GM12891 (cell line): Measurements from ENCODE around the gene UQCC2.

ENCODE experiments used
- DNase-seq: peaks from one replicate; pipeline ENCODE4 v3.0.0; 2011; ENCODE audit warnings: low spot score; ENCODE audit not compliant: insufficient read length
- FAIRE-seq: peaks from 2 replicates; lab custom pipeline; 2011; peaks lifted over from hg19 to GRCh38; lab: Jason Lieb, UNC
- PAX5 ChIP-seq: IDR thresholded peaks from 2 replicates; pipeline ENCODE4 v1.6.1; 2011; ENCODE audit warnings: low read length, moderate library complexity, mild to moderate bottlenecking; ENCODE audit not compliant: insufficient read depth, severe bottlenecking
- POLR2A ChIP-seq: IDR thresholded peaks from 2 replicates; pipeline ENCODE4 v1.6.1; 2011; ENCODE audit warnings: low read depth, low read length, control low read depth
- POLR2AphosphoS5 ChIP-seq: IDR thresholded peaks from 2 replicates; pipeline ENCODE4 v1.6.1; 2011; ENCODE audit warnings: low read depth, low read length, control low read depth
- POU2F2 ChIP-seq: IDR thresholded peaks from 2 replicates; pipeline ENCODE4 v1.6.1; 2011; ENCODE audit warnings: low read depth, mild to moderate bottlenecking, control low read depth, low read length, moderate library complexity
- SPI1 ChIP-seq: IDR thresholded peaks from 2 replicates; pipeline ENCODE4 v1.6.1; 2011; ENCODE audit warnings: low read depth, low read length, control low read depth
- TAF1 ChIP-seq: IDR thresholded peaks from 2 replicates; pipeline ENCODE4 v1.6.1; 2011; ENCODE audit warnings: low read depth, low read length, control low read depth

UQCC2 gene

GRCh38 chr6:33752646-33753015, 41.1 kb upstream of the UQCC2 start:
- no peak for FAIRE-seq
- DNase-seq, result no peak
- no peak for TF ChIP-seq SPI1
- no peak for TF ChIP-seq TAF1
- TF ChIP-seq POLR2A, result no peak
- TF ChIP-seq PAX5, result no peak
- no peak for TF ChIP-seq POU2F2
- TF ChIP-seq POLR2AphosphoS5, result no peak

DNA sequence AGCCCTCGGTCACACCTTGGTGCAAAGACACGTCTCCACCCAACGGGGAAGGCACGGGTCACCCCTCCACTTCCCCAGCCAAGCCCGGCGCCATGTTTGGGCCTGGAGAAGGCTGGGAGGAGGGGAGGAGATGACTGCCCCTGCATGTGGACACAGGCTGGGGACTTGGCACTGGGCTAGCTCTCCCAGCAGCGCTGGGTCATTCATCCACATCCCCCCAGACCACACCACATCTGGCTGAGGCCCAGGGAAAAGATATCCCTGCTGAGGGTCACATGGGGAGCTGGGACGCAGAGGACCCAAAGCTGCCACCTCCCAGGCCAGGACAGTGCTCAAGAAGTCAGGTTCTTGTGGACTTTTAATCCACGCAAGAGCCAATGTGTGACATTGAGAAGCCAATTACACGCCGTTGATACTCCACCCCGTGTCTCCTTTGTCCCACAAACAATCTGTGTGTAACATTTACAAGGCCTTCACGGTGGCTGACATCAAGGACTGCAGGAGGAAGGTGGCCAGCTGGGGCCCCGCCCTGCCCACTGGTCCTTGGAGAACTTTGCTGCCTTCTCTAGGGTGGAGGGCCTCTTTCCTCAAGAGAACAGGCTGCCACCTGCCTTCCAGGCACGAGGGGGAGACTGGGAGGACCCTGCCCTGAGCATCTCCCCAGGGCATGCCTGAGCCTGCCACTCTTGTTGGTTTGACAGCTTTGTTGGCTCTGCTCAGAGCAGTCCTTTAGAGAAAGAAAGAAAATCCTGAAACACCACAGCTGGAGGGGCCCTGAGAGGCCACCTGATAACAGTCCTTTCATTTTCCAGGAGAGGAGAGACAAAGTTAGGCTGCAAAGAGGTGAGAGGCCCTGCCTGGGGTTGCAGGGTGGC, 40.5 kb upstream of the UQCC2 start:
- TF ChIP-seq PAX5, result no peak
- no peak for TF ChIP-seq POU2F2
- TF ChIP-seq SPI1, result no peak
- no peak for TF ChIP-seq TAF1
- TF ChIP-seq POLR2AphosphoS5, result no peak
- no peak for TF ChIP-seq POLR2A
- DNase-seq (no peak), FAIRE-seq (peak; percentile 52)

DNA sequence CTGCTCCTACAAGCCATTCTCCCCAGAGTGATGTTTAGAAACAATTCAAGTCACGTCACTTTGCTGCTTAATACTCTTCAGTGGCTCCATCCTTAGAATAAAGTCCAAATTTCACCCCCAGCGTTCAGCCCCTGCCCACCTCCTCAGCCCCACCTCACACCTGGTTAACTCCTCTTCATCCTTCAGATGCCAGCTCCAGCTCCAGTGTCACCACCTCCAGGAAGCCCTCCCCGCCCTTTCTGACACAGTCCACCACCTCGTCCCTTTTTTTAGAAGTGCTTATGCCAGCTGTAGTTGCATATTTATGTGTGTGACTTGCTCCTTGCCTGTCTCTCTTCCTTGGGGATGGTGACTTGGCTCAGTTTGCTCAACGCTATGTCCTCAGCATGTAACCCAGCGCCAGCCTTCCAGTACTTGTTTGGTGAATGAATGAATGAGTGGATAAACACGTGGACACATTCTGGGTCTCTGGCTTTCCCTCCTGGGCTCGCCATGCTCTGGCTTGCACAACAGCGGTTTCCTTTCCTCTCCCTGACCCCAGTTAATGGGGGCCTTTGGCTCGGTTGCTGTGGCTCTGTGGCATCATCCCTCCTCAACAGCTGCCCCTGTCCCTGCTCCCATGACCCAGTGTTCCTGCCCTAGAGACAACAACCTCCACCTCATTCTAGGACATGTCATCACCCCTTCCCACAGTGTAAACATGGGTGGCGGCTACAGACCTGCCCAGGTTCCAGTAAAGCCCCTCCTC, 38.9 kb upstream of the UQCC2 start:
- DNase-seq (no peak), FAIRE-seq (no peak)
- TF ChIP-seq SPI1 (no peak), POLR2AphosphoS5 (no peak), PAX5 (no peak), TAF1 (no peak), POU2F2 (no peak), POLR2A (no peak)

- FAIRE-seq (no peak), DNase-seq (no peak)
- TF ChIP-seq TAF1, result no peak
- no peak for TF ChIP-seq POU2F2
- no peak for TF ChIP-seq POLR2AphosphoS5
- no peak for TF ChIP-seq POLR2A
- TF ChIP-seq PAX5, result no peak
- no peak for TF ChIP-seq SPI1
Measured at GRCh38 chr6:33749401-33749800, 37.9 kb upstream of the UQCC2 start.

DNA sequence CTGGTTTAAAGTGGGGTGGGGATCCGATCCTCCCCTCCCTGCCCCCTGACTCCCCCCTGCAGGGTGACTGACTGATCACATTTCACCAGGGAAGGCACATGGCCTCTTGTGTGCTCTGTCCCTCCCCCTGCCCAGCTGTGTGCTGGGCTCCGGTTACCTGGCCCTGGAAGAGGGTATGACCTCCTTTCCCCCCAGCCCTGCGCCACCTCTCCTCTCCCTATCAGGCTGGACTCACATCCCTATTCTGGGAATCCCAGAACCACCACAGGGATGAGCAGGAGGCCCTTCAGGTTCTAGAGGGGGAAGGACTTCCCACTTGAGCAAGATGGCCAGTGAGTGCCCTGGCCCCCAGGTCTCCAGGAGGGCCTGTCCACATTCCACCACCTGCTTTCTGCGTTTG, 37.3 kb upstream of the UQCC2 start:
- DNase-seq (no peak), FAIRE-seq (no peak)
- TF ChIP-seq TAF1, result no peak
- TF ChIP-seq POU2F2, result no peak
- TF ChIP-seq SPI1, result no peak
- TF ChIP-seq POLR2A, result no peak
- TF ChIP-seq PAX5, result no peak
- no peak for TF ChIP-seq POLR2AphosphoS5

- FAIRE-seq (no peak), DNase-seq (no peak)
- TF ChIP-seq TAF1, result no peak
- TF ChIP-seq POU2F2, result no peak
- TF ChIP-seq SPI1, result no peak
- no peak for TF ChIP-seq POLR2A
- TF ChIP-seq PAX5, result no peak
- no peak for TF ChIP-seq POLR2AphosphoS5
Measured at GRCh38 chr6:33747823-33748222, 36.3 kb upstream of the UQCC2 start.

- FAIRE-seq (no peak), DNase-seq (no peak)
- TF ChIP-seq POLR2AphosphoS5, result no peak
- TF ChIP-seq POLR2A, result no peak
- TF ChIP-seq PAX5, result no peak
- no peak for TF ChIP-seq POU2F2
- no peak for TF ChIP-seq TAF1
- TF ChIP-seq SPI1, result no peak
Measured at GRCh38 chr6:33746651-33747100, 35.2 kb upstream of the UQCC2 start, which contains the start of gene IP6K3. Gene IP6K3, minus strand, starts transcription at chr6:33746905. Its CDS starts 11,429 bp downstream, at chr6:33735476.

DNA sequence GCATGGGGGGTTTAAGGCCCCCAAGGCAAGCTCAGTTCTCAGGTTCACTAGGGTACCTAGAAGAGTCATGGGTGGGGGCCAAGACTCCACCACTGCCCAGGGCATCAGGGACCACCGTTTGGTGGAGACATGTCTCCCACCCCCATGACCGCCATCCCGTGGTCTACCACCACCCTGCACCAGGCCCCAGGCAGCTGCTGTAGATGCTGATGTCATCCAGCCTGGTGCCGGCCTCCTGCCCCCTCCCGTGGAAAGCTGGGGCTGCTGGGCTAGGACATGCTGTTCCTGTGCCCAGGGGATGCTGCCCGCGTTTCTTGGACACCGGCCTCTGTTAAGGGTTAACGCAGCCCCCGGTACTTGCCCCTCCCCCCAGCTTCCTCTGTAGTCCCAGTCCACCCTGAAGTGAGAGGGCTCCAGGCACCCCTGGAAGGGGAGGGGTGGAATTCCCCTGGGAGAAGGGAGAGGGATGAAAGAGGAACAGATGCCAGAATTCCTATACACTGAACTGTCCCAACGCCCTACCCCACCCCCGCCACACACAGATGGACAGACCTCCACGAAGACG, 34.6 kb upstream of the UQCC2 start:
- no peak for FAIRE-seq

GRCh38 chr6:33745548-33745947, 34.0 kb upstream of the UQCC2 start:
- TF ChIP-seq POU2F2 (no peak), TAF1 (no peak), POLR2AphosphoS5 (no peak), SPI1 (no peak), PAX5 (no peak), POLR2A (no peak)
- FAIRE-seq (no peak), DNase-seq (no peak)

More for the DNA sequence above, 34.6 kb upstream of the UQCC2 start:
- TF ChIP-seq SPI1 (no peak), TAF1 (no peak), POLR2A (no peak), PAX5 (no peak), POLR2AphosphoS5 (no peak), POU2F2 (no peak)
- no peak for DNase-seq

GRCh38 chr6:33744895-33745546, 33.5 kb upstream of the UQCC2 start:
- FAIRE-seq, result no peak
- TF ChIP-seq TAF1 (no peak), SPI1 (no peak)
- no peak for DNase-seq
